GM19099 (cell line): Measurements from ENCODE around the gene FTL.

Source experiments
- POLR2A ChIP-seq: IDR thresholded peaks from 3 replicates; pipeline ENCODE4 v1.6.1; 2011; ENCODE audit warnings: low read depth; ENCODE audit not compliant: insufficient read length; ENCODE audit errors: extremely low read depth

Gene FTL

DNA sequence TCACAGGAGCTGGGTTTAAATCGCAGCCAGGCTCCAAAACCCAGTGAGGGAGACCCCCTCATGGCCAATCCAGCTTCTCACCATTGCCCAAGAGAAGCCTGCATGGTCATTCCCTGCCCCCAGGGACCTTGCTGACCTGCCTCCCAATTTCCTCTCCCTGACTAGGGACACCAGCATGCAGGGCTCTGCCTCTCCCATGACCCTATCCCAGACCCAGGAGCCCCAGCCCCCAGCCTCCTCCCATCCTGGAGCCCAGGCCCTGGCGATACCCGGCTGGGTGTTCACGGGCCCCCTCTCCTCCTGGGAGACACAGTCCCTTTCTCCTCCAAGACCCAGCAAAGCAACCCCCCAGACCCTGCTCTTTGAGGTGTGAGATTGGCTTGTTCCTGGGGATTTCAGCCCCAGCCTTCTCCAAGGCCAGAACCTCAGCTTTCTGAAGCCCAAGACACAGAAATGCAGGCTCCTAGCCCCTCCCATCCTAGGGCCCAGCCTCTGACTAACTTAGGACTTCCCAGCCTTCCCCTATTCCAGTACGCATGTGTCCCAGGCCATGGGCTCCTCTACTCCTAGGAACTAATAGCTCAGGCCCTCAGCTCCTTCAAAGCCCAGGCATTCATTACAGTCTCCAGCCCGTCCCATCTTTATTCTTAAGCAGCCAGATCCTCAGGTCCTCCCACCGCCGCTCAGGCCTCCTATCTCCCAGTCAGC is 26.9 kb downstream of the FTL start:
- TF ChIP-seq POLR2A: no peak

DNA sequence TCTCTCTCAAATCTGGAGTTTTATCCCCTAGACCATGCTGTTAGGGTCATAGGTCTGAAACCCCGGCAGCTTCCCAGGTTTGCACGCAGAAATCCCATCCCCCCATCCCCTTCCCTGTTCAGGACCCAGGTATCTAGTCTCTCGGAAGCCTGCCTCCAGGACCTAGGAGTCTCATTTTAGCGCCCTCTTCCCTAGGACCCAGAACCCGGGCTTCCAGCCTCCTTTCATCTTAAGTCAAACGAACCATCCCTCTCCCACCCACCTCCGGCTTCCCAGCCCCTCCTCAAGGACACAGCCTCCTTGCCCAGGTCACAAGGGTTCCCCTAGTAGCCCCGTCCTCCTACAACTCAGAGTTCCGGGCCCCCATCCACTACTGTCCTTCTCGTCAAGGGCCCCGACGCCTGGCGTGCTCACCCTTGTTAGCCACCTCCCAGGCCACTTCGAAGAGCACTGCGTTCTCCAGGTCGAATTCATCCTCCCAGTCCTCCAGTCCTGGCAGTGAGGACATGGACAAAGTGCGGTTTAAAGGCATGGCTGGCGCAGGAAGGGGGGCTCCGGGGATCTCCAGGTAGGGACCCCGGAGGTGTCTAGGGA is 27.6 kb downstream of the FTL start:
- TF ChIP-seq POLR2A: no peak

DNA sequence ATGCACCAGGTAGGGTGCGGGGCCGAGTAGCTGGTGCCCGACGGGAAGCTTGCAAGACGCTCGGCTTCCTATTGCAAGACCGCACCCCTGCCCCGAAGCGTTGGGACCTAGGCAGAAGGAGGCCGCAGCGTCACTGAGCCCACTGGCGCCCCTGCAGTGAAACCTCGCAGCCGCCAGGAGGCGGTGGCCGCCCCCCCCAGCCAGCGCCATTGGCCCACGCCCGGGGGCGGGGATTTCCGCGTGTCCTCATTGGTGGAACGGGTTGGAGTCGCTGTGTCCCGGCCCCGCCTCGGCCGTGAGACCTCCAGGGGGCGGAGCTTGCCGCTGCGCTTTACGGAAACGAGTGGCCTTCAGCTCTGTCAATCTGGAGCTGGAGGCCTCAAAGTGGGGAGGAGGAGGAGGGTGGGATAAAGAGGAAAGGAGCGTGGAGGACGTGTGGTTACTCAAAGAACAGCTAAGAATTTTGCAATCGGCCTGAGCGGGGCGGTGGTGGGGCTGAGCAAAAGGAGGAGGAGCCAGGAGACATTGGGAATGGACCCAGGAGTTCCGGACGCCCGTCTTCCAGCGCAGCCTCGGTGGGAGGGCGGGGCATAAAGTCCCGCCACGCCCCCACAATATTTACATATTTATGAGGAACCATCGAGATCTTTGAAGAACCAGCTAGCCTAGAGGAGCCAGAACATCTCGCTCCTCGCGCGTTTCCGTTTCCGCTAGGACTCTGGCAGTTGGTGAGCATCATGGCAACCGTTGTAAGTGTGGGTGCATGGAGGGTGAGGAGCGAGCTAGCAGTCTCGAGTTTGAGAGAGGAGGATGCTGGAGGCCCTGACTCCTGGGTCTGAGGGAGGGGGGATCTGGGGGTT is 28.3 kb downstream of the FTL start, which contains the start of the genes GYS1 and RUVBL2:
Gene GYS1 (minus strand): TSS at position 135 of the 860 bp plus-strand sequence. CDS start 197 bp downstream, outside the sequence.
Gene RUVBL2 (plus strand): TSS at position 713 of the 860 bp plus-strand sequence. CDS start 25 bp downstream, at position 738.
- peak; percentile 90 for TF ChIP-seq POLR2A

DNA sequence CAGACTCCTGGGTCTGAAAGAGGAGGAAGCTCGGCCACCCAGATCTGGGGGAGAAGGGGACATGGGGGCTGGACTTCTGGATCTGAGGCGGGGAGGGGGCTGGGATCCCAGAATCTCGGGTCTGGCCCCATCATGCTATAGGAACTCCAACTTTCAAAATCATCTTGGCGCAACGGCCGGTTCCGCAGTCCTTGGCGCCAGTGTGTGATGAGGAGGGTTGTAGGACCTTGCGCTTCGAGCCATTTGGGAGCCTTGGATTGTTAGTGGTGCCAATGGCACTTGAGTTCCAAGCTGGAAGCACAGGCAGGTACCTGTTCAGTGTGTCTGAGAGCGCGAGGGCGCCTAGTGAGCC is 28.9 kb downstream of the FTL start:
- no peak for TF ChIP-seq POLR2A

DNA sequence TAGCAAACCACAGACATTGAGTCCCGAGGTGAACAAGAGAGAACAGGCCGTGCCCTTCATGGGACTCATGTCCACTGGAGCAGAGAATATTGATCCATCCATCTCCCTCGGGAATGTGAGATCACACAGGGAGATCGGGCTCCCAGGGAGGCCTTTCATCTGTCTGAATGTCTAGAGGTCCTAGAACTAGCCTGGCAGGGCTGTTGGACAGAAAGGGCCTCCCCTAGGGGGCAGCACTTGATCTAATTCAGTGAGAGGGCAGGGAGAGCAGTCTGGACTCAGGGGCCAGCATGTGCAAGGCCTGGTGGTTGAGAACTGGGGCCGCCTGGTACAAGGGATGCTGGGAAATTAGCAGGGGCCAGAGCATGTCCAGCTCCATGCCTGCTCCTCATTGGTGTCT is 32.9 kb downstream of the FTL start:
- no peak for TF ChIP-seq POLR2A

DNA sequence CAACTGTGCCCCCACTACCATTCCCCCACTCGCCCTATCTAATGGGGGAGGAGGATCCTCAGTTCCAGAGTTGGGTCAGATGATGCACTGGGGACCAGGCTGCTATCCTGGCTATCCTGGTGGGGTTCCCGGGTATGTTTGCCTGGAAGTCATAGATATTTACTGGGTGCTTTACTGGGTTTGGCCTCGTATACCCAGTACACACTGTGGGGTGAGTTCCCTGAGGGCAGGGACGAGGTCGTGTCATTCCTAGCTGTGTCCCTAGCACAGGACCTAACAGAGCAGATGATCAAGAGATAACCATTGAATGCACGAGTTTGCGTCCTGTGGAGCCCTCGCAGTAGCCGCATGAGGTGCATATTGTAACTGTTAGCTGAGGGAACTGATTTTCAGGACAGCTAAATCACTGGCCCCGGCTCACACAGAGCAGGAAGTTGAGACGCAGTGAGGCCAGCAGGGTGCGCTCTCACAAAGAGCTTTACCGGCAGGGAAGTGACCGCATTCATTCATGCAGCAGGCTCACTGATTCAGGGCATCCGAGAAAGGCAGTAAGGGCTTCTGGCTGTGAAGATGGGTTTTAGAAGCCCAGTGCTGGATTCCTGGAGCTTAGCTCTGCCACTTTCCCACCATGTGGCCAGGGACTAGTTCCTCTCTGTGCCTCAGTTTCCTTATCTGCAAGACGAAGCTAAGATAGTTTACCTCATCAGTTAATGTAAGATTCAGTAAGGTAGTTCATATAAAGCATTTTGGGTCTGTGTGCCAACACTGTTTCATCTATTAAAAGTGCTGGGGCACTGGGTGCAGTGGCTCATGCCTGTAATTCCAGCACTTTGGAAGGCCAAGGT is 34.6 kb downstream of the FTL start:
- TF ChIP-seq POLR2A: no peak

DNA sequence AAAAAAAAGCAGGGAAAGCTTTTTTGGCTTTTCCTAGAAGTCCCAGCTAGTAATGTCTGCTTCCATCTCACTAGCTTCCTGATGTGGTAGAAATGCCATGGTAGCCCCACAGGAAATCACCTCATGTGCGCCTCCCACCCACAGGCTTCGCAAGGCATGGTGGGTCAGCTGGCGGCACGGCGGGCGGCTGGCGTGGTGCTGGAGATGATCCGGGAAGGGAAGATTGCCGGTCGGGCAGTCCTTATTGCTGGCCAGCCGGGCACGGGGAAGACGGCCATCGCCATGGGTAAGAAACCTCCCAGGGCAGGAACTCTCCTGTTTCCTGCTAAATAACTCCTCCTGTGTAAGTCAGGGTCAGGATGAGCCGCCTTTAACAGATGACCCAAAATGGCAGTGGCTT is 39.0 kb downstream of the FTL start:
- TF ChIP-seq POLR2A: no peak

DNA sequence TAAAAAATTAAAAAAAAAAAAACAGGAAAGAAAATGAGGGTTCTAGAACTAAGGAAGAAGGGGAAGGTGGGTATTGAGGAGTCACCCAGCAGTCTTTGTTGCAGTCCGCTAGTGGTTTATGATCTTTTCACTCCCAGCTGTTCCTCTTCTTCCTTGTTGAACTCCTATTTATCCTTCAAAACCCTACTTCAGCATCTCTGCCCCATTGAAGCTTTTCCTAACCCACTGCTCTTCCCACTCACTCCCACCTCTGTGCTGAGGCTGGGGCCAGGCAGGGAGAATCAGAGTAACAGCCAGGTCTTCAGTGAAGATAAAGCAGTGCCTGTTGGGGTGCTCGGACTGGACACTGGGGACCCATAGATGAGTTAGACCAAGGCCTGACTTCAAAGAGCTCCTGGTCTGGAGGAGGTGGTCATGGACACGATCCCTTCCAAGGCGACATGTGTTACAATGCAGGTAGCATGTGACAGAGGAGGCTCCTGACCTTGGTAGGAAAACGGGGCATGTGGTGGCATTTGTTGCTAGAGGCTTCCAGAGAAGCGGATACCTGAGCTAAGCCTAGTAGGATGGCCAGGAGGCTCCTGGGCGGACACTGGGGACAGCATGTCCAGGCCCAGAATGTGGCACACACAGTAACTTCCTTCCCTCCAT is 40.0 kb downstream of the FTL start:
- TF ChIP-seq POLR2A: no peak

DNA sequence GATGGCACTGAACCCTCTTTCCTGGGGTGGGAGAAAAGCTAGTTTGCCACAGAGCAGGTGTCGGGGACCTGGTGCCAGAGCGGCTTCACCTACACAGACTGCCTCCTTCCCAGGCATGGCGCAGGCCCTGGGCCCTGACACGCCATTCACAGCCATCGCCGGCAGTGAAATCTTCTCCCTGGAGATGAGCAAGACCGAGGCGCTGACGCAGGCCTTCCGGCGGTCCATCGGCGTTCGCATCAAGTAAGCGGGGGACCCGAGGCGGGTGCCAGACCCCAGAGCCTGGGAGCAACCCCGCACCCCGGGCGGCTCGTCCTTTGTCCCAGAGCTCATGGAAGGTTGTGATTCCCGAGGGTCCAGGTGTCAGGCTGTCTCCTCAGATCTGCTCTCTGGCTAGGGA is 41.8 kb downstream of the FTL start:
- TF ChIP-seq POLR2A: no peak

DNA sequence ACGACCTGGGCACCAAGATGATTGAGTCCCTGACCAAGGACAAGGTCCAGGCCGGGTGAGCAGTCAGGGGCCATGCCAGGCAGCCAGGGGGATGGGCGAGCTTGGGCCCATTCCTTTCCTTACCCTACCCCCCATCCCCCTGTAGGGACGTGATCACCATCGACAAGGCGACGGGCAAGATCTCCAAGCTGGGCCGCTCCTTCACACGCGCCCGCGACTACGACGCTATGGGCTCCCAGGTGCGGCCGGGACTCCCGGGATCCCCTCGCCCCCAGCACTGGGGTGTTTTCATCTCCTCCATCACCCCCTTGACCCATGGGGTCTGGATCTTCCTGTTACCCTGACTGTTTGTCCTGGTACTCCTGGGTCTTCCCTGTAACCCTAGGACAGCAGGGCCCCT is 44.7 kb downstream of the FTL start:
- TF ChIP-seq POLR2A: no peak

DNA sequence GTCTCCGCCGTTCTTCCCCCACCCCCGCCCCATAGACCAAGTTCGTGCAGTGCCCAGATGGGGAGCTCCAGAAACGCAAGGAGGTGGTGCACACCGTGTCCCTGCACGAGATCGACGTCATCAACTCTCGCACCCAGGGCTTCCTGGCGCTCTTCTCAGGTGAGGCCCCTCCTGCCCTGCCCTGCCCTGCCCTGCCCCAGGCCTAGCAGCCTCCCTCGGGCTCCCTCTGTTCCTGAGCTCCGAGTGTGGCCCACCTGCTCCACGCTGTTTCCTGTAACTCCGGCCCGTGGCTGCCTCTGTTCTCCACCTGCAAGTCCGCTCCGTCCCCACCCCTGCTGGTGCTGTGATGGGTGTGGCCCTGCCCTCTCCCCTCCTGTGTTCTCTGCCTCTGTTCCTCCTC is 45.3 kb downstream of the FTL start:
- TF ChIP-seq POLR2A: no peak

DNA sequence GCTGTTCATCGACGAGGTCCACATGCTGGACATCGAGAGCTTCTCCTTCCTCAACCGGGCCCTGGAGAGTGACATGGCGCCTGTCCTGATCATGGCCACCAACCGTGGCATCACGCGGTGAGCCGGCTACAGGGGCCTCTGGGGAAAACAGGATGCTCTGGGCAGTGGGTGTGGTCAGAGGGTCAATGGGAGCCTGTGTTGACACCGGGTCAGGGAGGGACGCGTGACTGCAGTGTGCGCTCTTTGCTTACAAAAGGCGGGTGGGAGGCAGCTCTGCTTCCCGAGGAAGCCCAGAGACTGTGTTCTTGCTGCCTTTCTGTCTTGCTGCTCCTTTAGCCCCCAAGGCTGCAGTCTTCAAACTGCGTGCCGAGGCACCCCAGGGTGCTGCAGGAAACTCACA is 46.1 kb downstream of the FTL start:
- no peak for TF ChIP-seq POLR2A

DNA sequence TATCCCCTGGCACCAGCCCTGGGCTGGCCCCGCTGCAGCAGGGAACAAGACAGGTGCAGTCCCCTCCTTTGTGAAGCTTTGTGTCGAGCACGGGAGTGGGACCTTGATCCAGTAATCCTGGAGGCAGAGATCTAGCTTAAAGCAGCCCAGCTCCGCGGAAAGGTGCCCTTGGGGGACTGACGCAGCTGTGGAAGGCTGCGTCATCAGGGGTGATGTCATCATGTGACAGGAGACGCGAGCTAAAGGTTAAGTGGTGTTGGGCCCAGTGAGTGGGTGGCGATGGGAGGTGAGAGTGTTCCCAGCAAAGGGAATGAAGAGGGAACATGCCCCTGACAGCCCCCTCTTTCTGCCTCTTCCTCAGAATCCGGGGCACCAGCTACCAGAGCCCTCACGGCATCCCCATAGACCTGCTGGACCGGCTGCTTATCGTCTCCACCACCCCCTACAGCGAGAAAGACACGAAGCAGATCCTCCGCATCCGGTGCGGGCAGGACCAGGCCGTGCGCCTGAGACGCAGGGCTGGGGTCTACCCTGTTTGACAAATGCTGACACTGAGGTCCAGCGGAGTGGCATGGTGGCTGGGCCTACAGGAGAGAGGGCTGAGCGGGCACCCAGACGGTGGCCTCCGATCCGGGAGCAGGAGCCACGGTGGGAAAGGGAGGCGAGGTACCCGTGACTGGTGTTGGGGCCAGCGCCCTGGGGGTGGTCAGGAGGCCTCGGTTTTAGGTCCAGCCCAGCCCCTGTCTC is 49.2 kb downstream of the FTL start:
- no peak for TF ChIP-seq POLR2A

DNA sequence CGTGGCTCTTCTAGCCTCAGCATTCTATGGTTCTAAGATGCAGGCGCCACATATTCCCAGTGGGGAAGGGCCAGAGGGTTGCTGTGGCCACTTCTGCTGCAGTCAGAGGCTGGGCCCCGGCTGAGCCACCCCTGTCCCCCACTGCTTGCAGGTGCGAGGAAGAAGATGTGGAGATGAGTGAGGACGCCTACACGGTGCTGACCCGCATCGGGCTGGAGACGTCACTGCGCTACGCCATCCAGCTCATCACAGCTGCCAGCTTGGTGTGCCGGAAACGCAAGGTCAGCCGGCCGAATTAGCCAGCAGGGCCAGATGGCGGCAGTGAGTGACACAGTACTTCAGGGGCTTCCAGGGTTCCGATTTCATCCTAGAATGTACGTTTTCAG is 49.8 kb downstream of the FTL start:
- TF ChIP-seq POLR2A: no peak

DNA sequence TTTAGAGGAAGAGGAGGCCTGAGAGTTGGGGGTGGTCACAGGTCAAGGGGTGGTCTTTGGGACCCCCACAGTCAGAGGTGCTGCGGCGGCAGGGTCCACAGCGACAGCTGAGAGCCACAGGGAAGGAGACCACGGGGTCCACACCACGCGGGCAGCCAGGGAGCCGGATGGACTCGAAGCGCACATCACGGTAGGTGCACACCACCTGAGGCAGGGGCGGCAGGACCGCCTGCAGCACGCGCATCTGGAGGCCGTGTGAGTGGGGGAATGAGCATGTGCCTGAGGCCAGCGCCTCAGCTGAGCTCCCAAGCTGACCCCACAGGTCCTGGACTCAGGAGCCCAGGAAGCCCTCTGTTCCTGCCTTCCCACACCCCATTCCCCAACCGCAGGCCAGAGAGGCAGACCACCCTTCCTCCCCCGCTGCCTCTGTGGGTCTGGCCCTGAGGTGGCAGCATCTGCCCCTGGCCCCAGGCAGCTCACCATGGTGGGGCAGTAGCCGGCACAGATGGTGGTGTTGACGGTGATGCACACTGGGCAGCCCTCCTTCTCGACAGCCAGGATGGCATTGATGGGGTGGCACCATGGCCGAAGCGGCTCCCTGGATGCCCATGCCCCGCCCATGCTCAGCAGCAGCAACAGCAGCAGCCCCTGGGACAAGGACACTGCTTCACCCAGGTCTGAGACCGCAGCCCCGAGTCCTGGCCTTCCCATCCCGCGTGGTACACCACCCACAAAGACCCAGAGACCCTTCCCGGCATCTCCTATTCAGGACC is 51.1 kb downstream of the FTL start:
- TF ChIP-seq POLR2A: no peak
